ENCODE data around the gene CA10. TPM values are rescaled to one million over a fixed set of nuclear protein-coding genes. Genes with fewer than 3 reads are reported as not detected.

Gene CA10
- total RNA-seq, 1 donor from 2014 or later, result 2.0 TPM

GRCh38 chr17:51751072-51751471 lies 407.4 kb downstream of the CA10 start:
- Histone ChIP-seq H3K4me3 (no peak overlapping the region), H3K27ac (no peak overlapping the region), H3K4me1 (no peaks in the 10 kb centered on the region), H3K27me3 (no peaks in the 10 kb centered on the region), H3K36me3 (no peaks in the 10 kb centered on the region), H3K9me3 (no peaks in the 10 kb centered on the region)
- TF ChIP-seq CTCF (IDR thresholded peaks at IDR 0.05) (no peak), POLR2AphosphoS5 (IDR thresholded peaks at IDR 0.05; ENCODE audit: insufficient read depth in 1 of 2, low read depth in 1 of 2) (no peak), POLR2A (IDR thresholded peaks at IDR 0.05) (no peak)
- DNase-seq (ENCODE audit: extremely low spot score in 2 of 2), result no peak
- intact Hi-C loops (cut with DNase I), result no loop called here

- TF ChIP-seq CTCF (IDR thresholded peaks at IDR 0.05) (no peak), POLR2A (IDR thresholded peaks at IDR 0.05) (no peak)
- no peak for DNase-seq (ENCODE audit: extremely low spot score in 2 of 2)
- intact Hi-C loops (cut with DNase I), result no loop called here
- no peaks in the 10 kb centered on the region for H3K9me3 ChIP-seq
- no peaks in the 10 kb centered on the region for H3K27me3 ChIP-seq
- no peaks in the 10 kb centered on the region for H3K36me3 ChIP-seq
- H3K4me1 ChIP-seq, result no peaks in the 10 kb centered on the region
- H3K4me3 ChIP-seq, result no peak overlapping the region
- no peak overlapping the region for H3K27ac ChIP-seq
Observed at GRCh38 chr17:51748749-51749604, 409.5 kb downstream of the CA10 start.

GRCh38 chr17:51746421-51746820 lies 412.1 kb downstream of the CA10 start:
- intact Hi-C loops (cut with DNase I), result no loop called here
- H3K27ac ChIP-seq, result no peak overlapping the region
- H3K4me3 ChIP-seq, result no peak overlapping the region
- H3K36me3 ChIP-seq, result no peaks in the 10 kb centered on the region
- no peaks in the 10 kb centered on the region for H3K9me3 ChIP-seq
- H3K27me3 ChIP-seq, result no peaks in the 10 kb centered on the region
- TF ChIP-seq POLR2A (IDR thresholded peaks at IDR 0.05), result no peak
- TF ChIP-seq POLR2AphosphoS5 (IDR thresholded peaks at IDR 0.05; ENCODE audit: insufficient read depth in 1 of 2, low read depth in 1 of 2), result no peak
- TF ChIP-seq CTCF (IDR thresholded peaks at IDR 0.05), result no peak
- DNase-seq (ENCODE audit: extremely low spot score in 2 of 2), result no peak
- no peaks in the 10 kb centered on the region for H3K4me1 ChIP-seq

GRCh38 chr17:51745993-51746392 lies 412.5 kb downstream of the CA10 start:
- Histone ChIP-seq H3K4me3 (no peak overlapping the region), H3K4me1 (no peaks in the 10 kb centered on the region), H3K27ac (no peak overlapping the region), H3K9me3 (no peaks in the 10 kb centered on the region), H3K36me3 (no peaks in the 10 kb centered on the region), H3K27me3 (no peaks in the 10 kb centered on the region)
- TF ChIP-seq POLR2AphosphoS5 (IDR thresholded peaks at IDR 0.05; ENCODE audit: insufficient read depth in 1 of 2, low read depth in 1 of 2) (no peak), POLR2A (IDR thresholded peaks at IDR 0.05) (no peak), CTCF (IDR thresholded peaks at IDR 0.05) (no peak)
- DNase-seq (ENCODE audit: extremely low spot score in 2 of 2), result no peak
- intact Hi-C loops (cut with DNase I), result no loop called here

GRCh38 chr17:51743477-51743876 lies 415.0 kb downstream of the CA10 start:
- H3K27ac ChIP-seq, result no peak overlapping the region
- no peaks in the 10 kb centered on the region for H3K27me3 ChIP-seq
- H3K4me3 ChIP-seq, result no peak overlapping the region
- H3K4me1 ChIP-seq, result no peaks in the 10 kb centered on the region
- no peak for DNase-seq (ENCODE audit: extremely low spot score in 2 of 2)
- no peaks in the 10 kb centered on the region for H3K36me3 ChIP-seq
- intact Hi-C loops (cut with DNase I), result no loop called here
- no peaks in the 10 kb centered on the region for H3K9me3 ChIP-seq
- no peak for TF ChIP-seq POLR2AphosphoS5 (IDR thresholded peaks at IDR 0.05; ENCODE audit: insufficient read depth in 1 of 2, low read depth in 1 of 2)

All from vagina (tissue), 2 donors.